Activated T-cell treated with anti-CD3 and anti-CD28 coated beads, Interleukin-2, amount 50 U/mL, for 72 hours (primary cell): ENCODE measurements around the gene WIPF2. TPM values are rescaled to one million over a fixed set of nuclear protein-coding genes. Genes with fewer than 3 reads are reported as not detected.

ENCODE experiments used
- ATAC-seq, 2 donors: fragments of 150-1000 bp; cut with Tn5 transposase; replicated peaks in 1 of 2; 2 replicates each; pipeline ENCODE4 v1.10.0; 2021; ENCODE audit warnings: moderate library complexity in 2 of 2, mild to moderate bottlenecking in 1 of 2
- DNase-seq, 2 donors: peaks; one replicate each; pipeline ENCODE4 v3.0.0; 2021 to 2022; ENCODE audit warnings: mixed read lengths in 1 of 2
- H3K27ac Mint-ChIP-seq: one replicate; pipeline ENCODE4 v1.8.0; 2022; ENCODE audit warnings: mild to moderate bottlenecking, moderate library complexity, mixed read lengths
- H3K27me3 Mint-ChIP-seq: one replicate; pipeline ENCODE4 v1.8.0; 2022; ENCODE audit warnings: low read depth, mixed read lengths
- H3K36me3 Mint-ChIP-seq, 2 donors: one replicate each; pipeline ENCODE4 v1.8.0; 2022; ENCODE audit warnings: mixed read lengths in 2 of 2, mild to moderate bottlenecking in 1 of 2; ENCODE audit not compliant: insufficient read depth in 2 of 2
- H3K4me1 Mint-ChIP-seq: one replicate; pipeline ENCODE4 v1.8.0; 2022; ENCODE audit warnings: low read depth, mixed read lengths
- H3K4me3 Mint-ChIP-seq, 2 donors: one replicate each; pipeline ENCODE4 v1.8.0; 2022; ENCODE audit warnings: mild to moderate bottlenecking in 2 of 2, mixed read lengths in 2 of 2, moderate library complexity in 2 of 2
- H3K9me3 Mint-ChIP-seq, 2 donors: one replicate each; pipeline ENCODE4 v1.8.0; 2022; ENCODE audit warnings: mixed read lengths in 2 of 2
- total RNA-seq, 2 donors: library from RNA; stranded (reverse); gene quantifications; one replicate each; pipeline ENCODE4 v1.2.3, GENCODE V29; 2022

Gene WIPF2
- total RNA-seq, 2 donors from 2014 or later: 31.5 to 35.5 TPM

DNA sequence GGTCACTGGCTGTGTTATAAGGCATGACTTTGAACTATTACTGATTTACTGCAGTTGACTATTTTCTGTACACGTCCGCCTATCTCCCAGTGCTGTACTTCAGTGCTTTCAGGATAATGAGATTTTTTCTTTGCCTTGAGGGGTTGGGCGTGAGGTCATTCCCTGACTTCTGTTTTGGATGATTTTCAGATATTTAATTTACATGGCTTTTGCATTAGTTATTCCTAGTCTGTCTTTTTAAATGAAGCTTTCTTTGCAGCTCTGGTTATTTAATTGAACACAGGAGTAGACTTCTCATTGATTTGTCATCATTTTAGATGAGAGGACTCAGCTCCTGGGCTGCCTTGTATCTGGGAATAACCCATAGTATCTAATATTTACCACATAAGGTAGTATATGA is 23.7 kb downstream of the WIPF2 start:
- Mint-ChIP-seq H3K9me3 (no peaks in the 10 kb centered on the region), H3K27ac (peak overlapping the region; percentile 22), H3K4me1 (peaks cover 11% of the 10 kb centered on the region), H3K36me3 (peaks cover 0 to 2% of the 10 kb centered on the region in 2 donors), H3K4me3 (no peak overlapping the region), H3K27me3 (no peaks in the 10 kb centered on the region)
- DNase-seq (no peak), ATAC-seq (no peak)

DNA sequence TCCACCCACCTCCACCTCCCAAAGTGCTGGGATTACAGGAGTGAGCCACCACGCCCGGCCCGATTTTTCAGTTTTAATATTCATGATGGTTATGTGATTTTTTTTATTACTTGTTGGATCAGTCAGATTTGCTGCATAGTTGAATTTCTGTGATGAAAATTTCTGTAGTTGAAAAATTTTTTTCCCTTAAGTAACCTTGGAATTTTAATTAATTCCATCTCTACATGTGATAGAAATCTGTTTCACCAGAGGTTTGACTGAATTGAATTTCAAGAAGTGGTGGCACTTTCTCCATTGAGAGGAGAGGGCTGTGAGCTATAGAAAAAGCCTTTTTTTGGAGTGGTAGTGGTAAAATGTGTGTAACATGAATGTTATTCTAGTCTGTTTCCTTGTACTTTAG is 24.7 kb downstream of the WIPF2 start:
- H3K4me1 Mint-ChIP-seq: peaks cover 15% of the 10 kb centered on the region

DNA sequence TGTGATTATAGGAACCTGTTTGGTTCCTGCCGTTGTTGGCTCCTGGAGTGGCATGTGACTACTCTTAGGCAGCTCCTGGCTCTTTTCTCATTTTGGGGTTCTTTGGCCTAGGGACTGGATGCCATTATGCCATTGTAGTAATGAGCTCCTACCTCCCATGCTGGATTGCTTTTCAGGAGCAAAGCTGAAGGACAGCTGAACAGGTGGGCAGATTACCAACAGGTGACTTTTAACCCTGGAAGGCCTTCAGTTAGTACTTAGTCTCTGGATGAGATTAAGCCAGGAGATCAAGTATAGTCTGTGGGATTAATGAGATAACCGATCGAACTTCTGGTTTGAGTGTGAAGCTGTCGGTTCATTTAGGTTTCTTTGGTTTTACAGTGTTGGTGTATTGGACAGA is 25.2 kb downstream of the WIPF2 start:
- Mint-ChIP-seq H3K4me1 (peaks cover 20% of the 10 kb centered on the region), H3K4me3 (no peak overlapping the region), H3K36me3 (peaks cover 0 to 2% of the 10 kb centered on the region in 2 donors), H3K9me3 (no peaks in the 10 kb centered on the region), H3K27me3 (no peaks in the 10 kb centered on the region), H3K27ac (no peak overlapping the region)
- ATAC-seq (no peak), DNase-seq (no peak)

More for the DNA sequence above, 24.7 kb downstream of the WIPF2 start:
- ATAC-seq (no peak), DNase-seq (no peak)
- Mint-ChIP-seq H3K4me3 (no peak overlapping the region), H3K36me3 (peaks cover 0 to 2% of the 10 kb centered on the region in 2 donors), H3K9me3 (no peaks in the 10 kb centered on the region), H3K27me3 (no peaks in the 10 kb centered on the region), H3K27ac (no peak overlapping the region)

DNA sequence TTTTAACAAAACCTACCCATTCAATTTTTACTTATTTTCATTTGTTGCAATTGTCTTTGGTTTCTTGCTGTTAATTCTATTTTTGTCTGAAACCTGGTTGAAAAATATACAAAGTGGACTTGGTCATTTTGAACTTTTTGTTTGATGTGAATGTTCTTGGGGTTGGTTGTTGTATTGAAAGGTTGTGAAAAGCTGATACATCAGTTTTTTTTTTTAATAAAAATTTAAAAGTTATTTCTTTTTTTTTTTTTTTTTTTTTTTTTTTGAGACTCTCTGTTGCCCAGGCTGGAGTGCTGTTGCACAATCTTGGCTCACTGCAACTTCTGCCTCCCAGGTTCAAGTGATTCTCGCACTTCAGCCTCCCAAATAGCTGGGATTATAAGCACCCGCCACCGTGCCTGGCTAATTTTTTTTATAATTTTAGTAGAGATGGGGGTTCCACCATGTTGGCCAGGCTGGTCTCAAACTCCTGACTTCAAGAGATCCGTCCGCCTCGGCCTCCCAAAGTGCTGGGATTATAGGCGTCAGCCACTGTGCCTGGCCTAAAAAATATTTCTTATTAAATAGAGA is 28.9 kb downstream of the WIPF2 start:
- H3K27me3 Mint-ChIP-seq: no peaks in the 10 kb centered on the region
- no peaks in the 10 kb centered on the region for H3K36me3 Mint-ChIP-seq
- no peak overlapping the region for H3K4me3 Mint-ChIP-seq
- no peak overlapping the region for H3K27ac Mint-ChIP-seq
- no peak for DNase-seq
- H3K4me1 Mint-ChIP-seq: peaks cover 17% of the 10 kb centered on the region
- no peaks in the 10 kb centered on the region for H3K9me3 Mint-ChIP-seq
- ATAC-seq: no peak

- Mint-ChIP-seq H3K4me3 (no peak overlapping the region), H3K9me3 (no peaks in the 10 kb centered on the region), H3K27ac (no peak overlapping the region), H3K27me3 (no peaks in the 10 kb centered on the region), H3K4me1 (peaks cover 22% of the 10 kb centered on the region), H3K36me3 (no peaks in the 10 kb centered on the region)
- no peak for ATAC-seq
- DNase-seq: no peak
Observed at GRCh38 chr17:40248507-40248906, 29.4 kb downstream of the WIPF2 start.

DNA sequence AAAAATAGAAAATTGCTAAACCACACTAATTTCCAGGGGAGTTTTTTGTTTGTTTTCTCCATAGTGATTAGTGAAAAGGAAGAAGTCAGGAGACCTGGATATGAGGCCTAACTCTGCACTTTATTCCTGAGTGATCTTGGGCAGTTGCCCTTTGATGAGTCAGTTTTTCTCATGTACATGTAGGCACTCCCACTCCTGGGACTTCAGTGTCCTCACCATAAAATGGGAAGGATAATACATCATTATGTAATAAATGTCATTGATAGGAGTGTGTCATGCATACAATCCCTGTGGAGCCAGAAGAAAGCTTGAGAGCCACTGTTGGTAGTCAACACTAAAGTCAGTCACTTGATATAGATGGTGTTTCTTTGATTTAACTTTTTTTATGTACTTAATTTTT is 32.5 kb downstream of the WIPF2 start:
- H3K4me1 Mint-ChIP-seq: peaks cover 31% of the 10 kb centered on the region
- H3K27ac Mint-ChIP-seq: no peak overlapping the region
- ATAC-seq: no peak
- no peaks in the 10 kb centered on the region for H3K9me3 Mint-ChIP-seq
- no peak overlapping the region for H3K4me3 Mint-ChIP-seq
- peaks cover 0 to under 1% of the 10 kb centered on the region in 2 donors for H3K36me3 Mint-ChIP-seq
- DNase-seq: no peak
- no peaks in the 10 kb centered on the region for H3K27me3 Mint-ChIP-seq

DNA sequence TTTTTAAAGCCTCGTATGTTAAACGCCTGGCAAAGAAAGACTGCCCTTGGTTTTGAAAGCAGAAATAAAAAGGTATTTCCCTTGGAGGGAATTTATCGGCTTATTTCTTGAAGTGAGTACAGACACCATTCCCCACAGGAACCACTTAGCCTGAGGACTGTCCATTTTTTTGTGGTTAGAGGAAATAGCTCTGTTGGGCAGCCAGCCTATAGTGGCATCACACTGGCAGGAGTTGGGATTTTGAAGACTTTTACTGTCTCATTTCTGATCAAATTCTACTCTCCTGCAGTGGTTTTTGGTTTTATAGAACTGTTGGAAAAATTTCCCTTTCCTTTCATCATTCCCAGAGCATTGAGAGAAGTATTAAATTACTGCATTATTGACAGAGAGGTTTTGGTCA is 34.5 kb downstream of the WIPF2 start:
- ATAC-seq: no peak
- peaks cover 0 to 2% of the 10 kb centered on the region in 2 donors for H3K36me3 Mint-ChIP-seq

GRCh38 chr17:40259505-40259904 is 40.4 kb downstream of the WIPF2 start:
- H3K4me3 Mint-ChIP-seq: no peak overlapping the region
- H3K36me3 Mint-ChIP-seq: peaks cover 5 to 13% of the 10 kb centered on the region in 2 donors
- H3K4me1 Mint-ChIP-seq: peaks cover 14% of the 10 kb centered on the region
- DNase-seq (no peak), ATAC-seq (no peak)
- no peak overlapping the region for H3K27ac Mint-ChIP-seq
- H3K9me3 Mint-ChIP-seq: no peaks in the 10 kb centered on the region
- H3K27me3 Mint-ChIP-seq: no peaks in the 10 kb centered on the region

More for the DNA sequence above, 34.5 kb downstream of the WIPF2 start:
- no peak for DNase-seq
- no peak overlapping the region for H3K4me3 Mint-ChIP-seq
- no peaks in the 10 kb centered on the region for H3K9me3 Mint-ChIP-seq
- no peaks in the 10 kb centered on the region for H3K27me3 Mint-ChIP-seq
- H3K4me1 Mint-ChIP-seq: peaks cover 28% of the 10 kb centered on the region
- H3K27ac Mint-ChIP-seq: no peak overlapping the region

DNA sequence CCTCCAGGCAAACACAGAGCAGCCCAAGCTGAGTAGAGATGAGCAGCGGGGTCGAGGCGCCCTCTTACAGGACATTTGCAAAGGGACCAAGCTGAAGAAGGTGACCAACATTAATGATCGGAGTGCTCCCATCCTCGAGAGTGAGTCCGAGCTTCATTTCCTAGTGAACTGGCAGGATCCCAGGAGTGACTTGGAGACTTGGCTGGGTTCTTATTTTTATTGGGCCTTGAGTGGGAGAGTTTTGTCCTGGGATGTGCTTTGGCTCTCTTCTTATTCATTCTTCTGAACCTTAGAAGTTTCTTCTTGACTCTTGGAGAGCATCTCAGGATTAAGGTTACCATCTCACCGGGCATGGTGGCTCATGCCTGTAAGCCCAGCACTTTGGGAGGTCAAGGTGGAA is 41.4 kb downstream of the WIPF2 start:
- Mint-ChIP-seq H3K9me3 (no peaks in the 10 kb centered on the region), H3K36me3 (peaks cover 5 to 13% of the 10 kb centered on the region in 2 donors), H3K27ac (no peak overlapping the region), H3K4me1 (peaks cover 14% of the 10 kb centered on the region), H3K4me3 (no peak overlapping the region), H3K27me3 (no peaks in the 10 kb centered on the region)
- DNase-seq (no peak), ATAC-seq (no peak)

DNA sequence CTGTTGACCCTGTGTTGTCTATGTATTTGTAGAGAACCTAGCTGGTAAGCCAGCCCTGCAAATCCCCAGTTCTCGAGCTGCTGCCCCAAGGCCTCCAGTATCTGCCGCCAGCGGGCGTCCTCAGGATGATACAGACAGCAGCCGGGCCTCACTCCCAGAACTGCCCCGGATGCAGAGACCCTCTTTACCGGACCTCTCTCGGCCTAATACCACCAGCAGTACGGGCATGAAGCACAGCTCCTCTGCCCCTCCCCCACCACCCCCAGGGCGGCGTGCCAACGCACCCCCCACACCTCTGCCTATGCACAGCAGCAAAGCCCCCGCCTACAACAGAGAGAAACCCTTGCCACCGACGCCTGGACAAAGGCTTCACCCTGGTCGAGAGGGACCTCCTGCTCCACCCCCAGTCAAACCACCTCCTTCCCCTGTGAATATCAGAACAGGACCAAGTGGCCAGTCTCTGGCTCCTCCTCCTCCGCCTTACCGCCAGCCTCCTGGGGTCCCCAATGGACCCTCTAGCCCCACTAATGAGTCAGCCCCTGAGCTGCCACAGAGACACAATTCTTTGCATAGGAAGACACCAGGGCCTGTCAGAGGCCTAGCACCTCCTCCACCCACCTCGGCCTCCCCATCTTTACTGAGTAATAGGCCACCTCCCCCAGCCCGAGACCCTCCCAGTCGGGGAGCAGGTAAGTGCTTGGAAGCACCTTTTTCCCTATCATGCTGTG is 45.5 kb downstream of the WIPF2 start:
- Mint-ChIP-seq H3K4me3 (no peak overlapping the region), H3K27ac (no peak overlapping the region), H3K27me3 (no peaks in the 10 kb centered on the region), H3K36me3 (peaks cover 3 to 13% of the 10 kb centered on the region in 2 donors), H3K4me1 (peaks cover 14% of the 10 kb centered on the region), H3K9me3 (no peaks in the 10 kb centered on the region)
- DNase-seq: no peak
- no peak for ATAC-seq

- no peak overlapping the region for H3K4me3 Mint-ChIP-seq
- H3K27ac Mint-ChIP-seq: no peak overlapping the region
- H3K36me3 Mint-ChIP-seq: peaks cover 3 to 13% of the 10 kb centered on the region in 2 donors
- peaks cover 14% of the 10 kb centered on the region for H3K4me1 Mint-ChIP-seq
- no peak for DNase-seq
- H3K9me3 Mint-ChIP-seq: no peaks in the 10 kb centered on the region
- no peak for ATAC-seq
- H3K27me3 Mint-ChIP-seq: no peaks in the 10 kb centered on the region
Observed at GRCh38 chr17:40265337-40265736, 46.2 kb downstream of the WIPF2 start.

- Mint-ChIP-seq H3K36me3 (peaks cover 3 to 14% of the 10 kb centered on the region in 2 donors), H3K9me3 (no peaks in the 10 kb centered on the region), H3K4me1 (peaks cover 13% of the 10 kb centered on the region), H3K27ac (no peak overlapping the region), H3K4me3 (no peak overlapping the region), H3K27me3 (no peaks in the 10 kb centered on the region)
- DNase-seq (no peak), ATAC-seq (no peak)
Observed at GRCh38 chr17:40266882-40267281, 47.8 kb downstream of the WIPF2 start.

DNA sequence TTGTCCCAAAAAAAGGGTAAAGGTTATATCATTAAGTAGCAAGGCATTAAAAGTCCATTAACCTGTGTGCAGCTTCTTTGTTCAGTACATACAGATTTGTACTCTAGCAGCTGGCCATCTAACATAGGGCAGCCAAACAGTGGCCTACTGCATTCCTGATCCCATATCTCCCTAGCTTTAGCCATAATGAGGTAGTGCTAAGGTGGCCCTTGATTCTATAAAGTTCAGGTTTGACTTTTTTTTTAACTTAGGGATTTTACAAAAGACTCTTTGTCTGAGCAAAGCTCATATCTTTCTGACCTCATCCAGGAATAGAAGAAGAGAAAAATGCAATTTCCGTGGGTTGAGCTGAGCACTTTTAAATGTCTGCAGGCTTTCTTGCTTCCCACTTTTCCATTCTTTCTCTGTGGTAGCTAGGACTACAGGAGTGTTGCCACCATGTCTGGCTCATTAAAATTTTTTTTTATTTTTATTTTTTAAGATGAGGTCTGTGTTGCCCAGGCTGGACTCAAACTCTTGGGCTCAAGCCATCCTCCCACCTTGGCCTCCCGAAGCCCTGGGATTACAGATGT is 49.1 kb downstream of the WIPF2 start:
- no peak overlapping the region for H3K27ac Mint-ChIP-seq
- ATAC-seq (no peak), DNase-seq (no peak)
- no peak overlapping the region for H3K4me3 Mint-ChIP-seq
- no peaks in the 10 kb centered on the region for H3K27me3 Mint-ChIP-seq
- no peaks in the 10 kb centered on the region for H3K4me1 Mint-ChIP-seq
- peaks cover 0 to 8% of the 10 kb centered on the region in 2 donors for H3K36me3 Mint-ChIP-seq
- H3K9me3 Mint-ChIP-seq: no peaks in the 10 kb centered on the region
